Uterus (tissue), 4 donors: ENCODE measurements around the gene LRP1. TPM values are rescaled to one million over a fixed set of nuclear protein-coding genes. Genes with fewer than 3 reads are reported as not detected.

ENCODE experiments used
- DNase-seq, 2 donors: peaks; one replicate each; pipeline ENCODE4 v3.0.0-alpha.2; 2019 to 2020
- H3K27ac ChIP-seq, 2 donors: fragments of 200-600 bp; sonication (generic); 1 replicate in 1 of 2; 2 replicates in 1 of 2; pipeline ENCODE4 v1.5.1; 2016 to 2018
- H3K27me3 ChIP-seq, 2 donors: fragments of 200-600 bp; sonication (generic); one replicate each; pipeline ENCODE4 v1.5.1; 2018 to 2019; ENCODE audit warnings: control low read depth in 1 of 2
- H3K36me3 ChIP-seq, 2 donors: fragments of 200-600 bp; sonication (generic); one replicate each; pipeline ENCODE4 v1.5.1; 2019; ENCODE audit warnings: control low read depth in 1 of 2
- H3K4me1 ChIP-seq, 2 donors: fragments of 200-600 bp; sonication (generic); one replicate each; pipeline ENCODE4 v1.5.1; 2018 to 2019; ENCODE audit warnings: control low read depth in 1 of 2
- H3K4me3 ChIP-seq, 2 donors: fragments of 200-600 bp; sonication (generic); 1 replicate in 1 of 2; 2 replicates in 1 of 2; pipeline ENCODE4 v1.5.1; 2018 to 2019; ENCODE audit warnings: mild to moderate bottlenecking in 1 of 2
- H3K9me3 ChIP-seq, 2 donors: fragments of 200-600 bp; sonication (generic); one replicate each; pipeline ENCODE4 v1.5.1; 2019; ENCODE audit warnings: control low read depth in 1 of 2
- POLR2A ChIP-seq, 2 donors: fragments of 450-650 bp; IDR thresholded peaks; one replicate each; pipeline ENCODE4 v1.6.1; 2016; ENCODE audit warnings: antibody characterized with exemption in 2 of 2, mild to moderate bottlenecking in 1 of 2, moderate library complexity in 1 of 2
- intact Hi-C: fragments of 100-400 bp; cut with DNase I; formaldehyde crosslinking; loops from one replicate; pipeline ENCODE4 v1.15.1; 2023; ENCODE audit warnings: low total_unique reads
- total RNA-seq, 4 donors: library from RNA; depleted of rRNA in 3 of 4; stranded (reverse); fragments of >200 nt in 3 of 4; gene quantifications; one replicate each; pipeline versions ENCODE4 v1.1.0 to v1.2.4, GENCODE V29; 2014 to 2023
- TF ChIP-seq, protein P1 (sequence below), 4 experiments: fragments of 200-600 bp in 2 of 4; fragments of 450-650 bp in 2 of 4; sonication (generic) in 2 of 4; IDR thresholded peaks; one replicate each; pipeline ENCODE4 v1.5.1; 2016 to 2019; ENCODE audit warnings: antibody characterized with exemption in 4 of 4, mild to moderate bottlenecking in 2 of 4, moderate library complexity in 1 of 4
- donor health status: DM: yes; HTN: yes; CAD: no.

The LRP1 gene
- total RNA-seq, 4 donors from 2014 or later, result 164 to 507 (median 318) TPM

DNA sequence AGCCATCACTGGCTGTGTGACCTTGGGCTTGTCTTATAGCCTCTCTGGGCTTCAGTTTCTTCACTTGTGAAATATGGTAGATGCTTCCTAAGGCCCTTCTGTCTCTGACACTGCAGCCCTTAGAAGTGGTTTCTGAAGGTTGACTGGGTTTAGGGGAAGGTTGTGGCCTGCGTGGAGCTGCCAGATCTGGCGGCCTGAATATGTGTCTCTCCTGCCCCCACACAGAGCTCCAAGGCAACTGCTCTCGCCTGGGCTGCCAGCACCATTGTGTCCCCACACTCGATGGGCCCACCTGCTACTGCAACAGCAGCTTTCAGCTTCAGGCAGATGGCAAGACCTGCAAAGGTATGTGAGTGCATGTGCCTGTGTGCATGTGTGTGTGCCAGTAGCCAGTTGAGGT lies 15.2 kb downstream of the LRP1 start:
- peak overlapping the region; percentile 99 to 100 for H3K27ac ChIP-seq
- intact Hi-C loops, result no loop called here

DNA sequence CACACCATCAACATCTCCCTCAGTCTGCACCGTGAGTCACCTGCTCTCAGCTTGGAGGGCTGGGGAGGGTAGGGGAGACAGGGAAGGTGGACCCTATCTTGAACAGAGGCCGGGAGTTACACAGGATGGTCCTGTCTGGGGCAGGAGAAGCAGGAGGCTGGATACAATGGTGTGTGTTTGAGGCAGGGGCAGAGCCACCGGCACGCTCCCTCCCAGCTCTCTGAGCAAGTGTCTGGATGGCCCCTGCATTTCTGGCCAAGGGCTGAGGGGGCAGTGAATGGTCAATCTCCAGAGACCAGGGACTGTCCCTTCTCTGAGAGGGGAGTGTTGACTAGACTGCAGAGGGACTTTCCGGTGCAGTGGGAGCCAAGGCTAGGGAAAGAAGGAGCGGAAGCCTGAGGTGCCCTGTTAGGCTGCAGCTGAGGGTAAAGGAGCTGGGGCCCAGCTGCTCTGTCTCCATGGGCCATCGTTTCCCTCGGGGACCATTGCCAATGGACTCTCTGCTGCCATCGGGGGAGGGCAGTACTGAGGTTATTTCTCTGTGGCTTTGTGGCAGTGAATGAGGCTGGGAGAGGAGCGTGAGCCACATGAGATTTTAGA lies 17.3 kb downstream of the LRP1 start:
- Histone ChIP-seq H3K36me3 (no peaks in the 10 kb centered on the region), H3K9me3 (no peaks in the 10 kb centered on the region), H3K4me3 (no peak overlapping the region), H3K27ac (peak overlapping the region; percentile 86 to 93), H3K4me1 (peaks cover 29% of the 10 kb centered on the region in 2 donors), H3K27me3 (no peaks in the 10 kb centered on the region)
- peak in 1 of 2 donors; percentile 15 for DNase-seq
- TF ChIP-seq, protein P1, sequence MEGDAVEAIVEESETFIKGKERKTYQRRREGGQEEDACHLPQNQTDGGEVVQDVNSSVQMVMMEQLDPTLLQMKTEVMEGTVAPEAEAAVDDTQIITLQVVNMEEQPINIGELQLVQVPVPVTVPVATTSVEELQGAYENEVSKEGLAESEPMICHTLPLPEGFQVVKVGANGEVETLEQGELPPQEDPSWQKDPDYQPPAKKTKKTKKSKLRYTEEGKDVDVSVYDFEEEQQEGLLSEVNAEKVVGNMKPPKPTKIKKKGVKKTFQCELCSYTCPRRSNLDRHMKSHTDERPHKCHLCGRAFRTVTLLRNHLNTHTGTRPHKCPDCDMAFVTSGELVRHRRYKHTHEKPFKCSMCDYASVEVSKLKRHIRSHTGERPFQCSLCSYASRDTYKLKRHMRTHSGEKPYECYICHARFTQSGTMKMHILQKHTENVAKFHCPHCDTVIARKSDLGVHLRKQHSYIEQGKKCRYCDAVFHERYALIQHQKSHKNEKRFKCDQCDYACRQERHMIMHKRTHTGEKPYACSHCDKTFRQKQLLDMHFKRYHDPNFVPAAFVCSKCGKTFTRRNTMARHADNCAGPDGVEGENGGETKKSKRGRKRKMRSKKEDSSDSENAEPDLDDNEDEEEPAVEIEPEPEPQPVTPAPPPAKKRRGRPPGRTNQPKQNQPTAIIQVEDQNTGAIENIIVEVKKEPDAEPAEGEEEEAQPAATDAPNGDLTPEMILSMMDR (IDR thresholded peaks at IDR 0.05), result no peak
- no peak for TF ChIP-seq POLR2A (IDR thresholded peaks at IDR 0.05)
- intact Hi-C loops, result no loop called here

More for the DNA sequence above, 15.2 kb downstream of the LRP1 start:
- peaks cover 21 to 26% of the 10 kb centered on the region in 2 donors for H3K4me1 ChIP-seq
- TF ChIP-seq POLR2A (IDR thresholded peaks at IDR 0.05), result no peak
- TF ChIP-seq, protein P1 (IDR thresholded peaks at IDR 0.05), result no peak
- peak in 1 of 2 donors; percentile 12 for DNase-seq
- H3K9me3 ChIP-seq, result no peaks in the 10 kb centered on the region
- no peak overlapping the region for H3K4me3 ChIP-seq
- no peaks in the 10 kb centered on the region for H3K27me3 ChIP-seq
- H3K36me3 ChIP-seq, result no peaks in the 10 kb centered on the region

DNA sequence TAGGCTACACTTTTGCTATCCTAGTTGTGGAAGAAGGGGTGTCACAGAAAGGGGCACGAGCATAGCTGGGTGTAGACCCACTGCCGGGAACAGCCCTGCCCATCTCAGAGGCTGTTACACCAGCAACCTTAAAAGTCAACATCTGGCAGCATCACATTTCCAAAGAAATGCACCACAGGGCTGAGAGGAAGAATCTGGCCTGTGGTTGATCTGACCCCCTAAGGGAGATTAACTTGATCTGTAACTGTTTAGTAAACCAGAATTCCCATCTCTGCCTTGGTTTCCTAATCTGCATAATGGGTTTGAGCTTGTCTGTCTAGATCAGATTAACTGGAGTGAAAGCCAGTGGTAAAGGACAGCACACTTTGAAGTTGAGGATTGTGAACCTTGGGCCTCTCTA lies 17.8 kb downstream of the LRP1 start:
- Histone ChIP-seq H3K27me3 (no peaks in the 10 kb centered on the region), H3K9me3 (no peaks in the 10 kb centered on the region), H3K36me3 (no peaks in the 10 kb centered on the region), H3K27ac (peak overlapping the region; percentile 86 to 93), H3K4me3 (no peak overlapping the region), H3K4me1 (peaks cover 31 to 34% of the 10 kb centered on the region in 2 donors)
- TF ChIP-seq, protein P1 (IDR thresholded peaks at IDR 0.05), result no peak
- no peak for TF ChIP-seq POLR2A (IDR thresholded peaks at IDR 0.05)
- no peak for DNase-seq
- intact Hi-C loops, result no loop called here

DNA sequence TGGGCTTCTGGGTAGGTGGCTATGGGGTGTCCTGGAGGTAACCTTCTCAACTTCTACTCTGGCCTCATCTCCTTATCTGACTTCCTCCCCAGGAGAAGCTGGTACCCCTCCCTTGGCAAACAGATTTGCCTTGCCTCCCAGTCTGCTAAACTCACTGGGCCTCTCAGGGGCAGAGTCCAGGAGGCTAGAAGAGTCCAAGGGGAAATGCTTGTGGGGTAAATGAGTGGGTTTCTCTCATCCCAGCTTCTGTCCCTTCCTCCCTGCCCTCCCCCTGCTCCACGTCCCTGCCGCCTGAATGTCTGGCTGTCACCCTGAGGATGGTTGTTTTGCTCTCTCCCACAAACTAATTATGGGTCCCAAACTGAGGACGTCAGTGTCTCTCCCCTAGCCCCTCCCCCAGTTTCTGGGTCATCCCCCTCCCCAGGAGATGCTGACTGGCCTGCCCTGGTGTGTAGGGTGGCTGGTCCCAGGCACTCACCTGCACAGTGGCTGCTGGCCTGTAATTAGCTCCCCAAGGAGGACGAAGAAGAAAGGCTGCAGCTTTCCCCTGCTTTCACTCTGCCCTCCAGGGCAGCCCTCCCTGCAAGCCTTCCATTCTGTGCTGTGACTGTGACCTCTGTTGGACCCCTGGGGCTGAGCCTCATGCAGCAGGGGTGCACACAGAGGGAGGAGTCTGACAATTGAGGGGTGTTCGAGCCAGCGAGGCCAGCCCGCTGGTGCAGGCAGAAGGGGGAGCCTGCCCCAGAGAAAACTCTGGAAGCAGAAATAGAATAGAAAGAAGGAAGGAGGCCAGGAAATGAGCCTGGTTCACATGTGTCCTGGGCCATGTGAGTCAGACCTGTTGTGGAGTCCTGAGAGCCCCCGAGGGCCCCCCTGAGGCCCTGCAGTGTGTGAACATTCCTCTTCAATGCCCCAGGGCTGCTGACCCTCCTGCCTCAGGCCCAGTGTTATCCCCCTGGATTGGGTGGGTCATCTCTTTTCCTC lies 19.0 kb downstream of the LRP1 start, which contains the start of gene LRP1-AS:
Gene LRP1-AS, minus strand, starts transcription at position 659 of the 984 bp plus-strand sequence.
- DNase-seq, result peak; percentile 56 to 62

More for the DNA sequence above, 19.0 kb downstream of the LRP1 start, which contains the start of gene LRP1-AS:
- peak within 1 kb of the TSS; percentile 86 to 93 for H3K27ac ChIP-seq
- H3K4me1 ChIP-seq, result peaks cover 40 to 46% of the 10 kb centered on the region in 2 donors
- no peak within 1 kb of the TSS for H3K4me3 ChIP-seq
- no peaks in the 10 kb centered on the region for H3K36me3 ChIP-seq
- intact Hi-C loops, result no loop called here
- no peaks in the 10 kb centered on the region for H3K9me3 ChIP-seq
- no peaks in the 10 kb centered on the region for H3K27me3 ChIP-seq
- TF ChIP-seq, protein P1 (IDR thresholded peaks at IDR 0.05), result no peak
- no peak for TF ChIP-seq POLR2A (IDR thresholded peaks at IDR 0.05)
